ENCODE data around the gene LRATD1. TPM values are rescaled to one million over a fixed set of nuclear protein-coding genes. Genes with fewer than 3 reads are reported as not detected.
"Not testable (repeated sequence)": the region's sequence is repeated elsewhere in the genome, so short reads cannot be mapped to it uniquely, and the experiment has no call there.

The LRATD1 gene
- total RNA-seq, 1 donor from 2014 or later: 3.1 TPM

- H3K27me3 ChIP-seq (ENCODE audit: low read depth): peaks cover 10% of the 10 kb centered on the region
- H3K27ac ChIP-seq (replicated peaks): no peak overlapping the region
- H3K4me1 ChIP-seq: no peaks in the 10 kb centered on the region
- no peaks in the 10 kb centered on the region for H3K36me3 ChIP-seq
- no peaks in the 10 kb centered on the region for H3K9me3 ChIP-seq (replicated peaks)
- intact Hi-C loops (cut with micrococcal nuclease): no loop called here
- no peak for DNase-seq
- H3K4me3 ChIP-seq: no peak overlapping the region
- TF ChIP-seq CTCF (IDR thresholded peaks at IDR 0.05; ENCODE audit: borderline replicate concordance): no peak
Measured at GRCh38 chr2:14616342-14616741, 16.2 kb upstream of the LRATD1 start.

GRCh38 chr2:14616950-14617349 lies 15.6 kb upstream of the LRATD1 start:
- no peak for DNase-seq
- Histone ChIP-seq H3K27me3 (ENCODE audit: low read depth) (peaks cover 10% of the 10 kb centered on the region), H3K36me3 (no peaks in the 10 kb centered on the region), H3K4me3 (no peak overlapping the region), H3K9me3 (replicated peaks) (no peaks in the 10 kb centered on the region), H3K27ac (replicated peaks) (no peak overlapping the region), H3K4me1 (no peaks in the 10 kb centered on the region)
- TF ChIP-seq CTCF (IDR thresholded peaks at IDR 0.05; ENCODE audit: borderline replicate concordance): no peak
- intact Hi-C loops (cut with micrococcal nuclease): no loop called here

GRCh38 chr2:14619441-14619840 lies 13.1 kb upstream of the LRATD1 start:
- Histone ChIP-seq H3K36me3 (no peaks in the 10 kb centered on the region), H3K27me3 (ENCODE audit: low read depth) (peaks cover 19% of the 10 kb centered on the region), H3K4me1 (no peaks in the 10 kb centered on the region), H3K27ac (replicated peaks) (no peak overlapping the region), H3K9me3 (replicated peaks) (no peaks in the 10 kb centered on the region), H3K4me3 (no peak overlapping the region)
- no peak for DNase-seq
- no peak for TF ChIP-seq CTCF (IDR thresholded peaks at IDR 0.05; ENCODE audit: borderline replicate concordance)
- intact Hi-C loops (cut with micrococcal nuclease): no loop called here

GRCh38 chr2:14621114-14621513 lies 11.4 kb upstream of the LRATD1 start:
- no peak for TF ChIP-seq CTCF (IDR thresholded peaks at IDR 0.05; ENCODE audit: borderline replicate concordance)
- no peaks in the 10 kb centered on the region for H3K4me1 ChIP-seq
- no peak overlapping the region for H3K27ac ChIP-seq (replicated peaks)
- H3K4me3 ChIP-seq: no peak overlapping the region
- no peaks in the 10 kb centered on the region for H3K36me3 ChIP-seq
- intact Hi-C loops (cut with micrococcal nuclease): no loop called here
- DNase-seq: no peak
- H3K9me3 ChIP-seq (replicated peaks): no peaks in the 10 kb centered on the region
- peaks cover 35% of the 10 kb centered on the region for H3K27me3 ChIP-seq (ENCODE audit: low read depth)

- no peak for TF ChIP-seq CTCF (IDR thresholded peaks at IDR 0.05; ENCODE audit: borderline replicate concordance)
- Histone ChIP-seq H3K36me3 (no peaks in the 10 kb centered on the region), H3K27me3 (ENCODE audit: low read depth) (peaks cover 43% of the 10 kb centered on the region), H3K4me1 (no peaks in the 10 kb centered on the region), H3K9me3 (replicated peaks) (no peaks in the 10 kb centered on the region), H3K27ac (replicated peaks) (no peak overlapping the region), H3K4me3 (no peak overlapping the region)
- no peak for DNase-seq
- intact Hi-C loops (cut with micrococcal nuclease): no loop called here
Measured at GRCh38 chr2:14621906-14622549, 10.5 kb upstream of the LRATD1 start.

- H3K4me1 ChIP-seq; H3K27ac ChIP-seq (replicated peaks); H3K36me3 ChIP-seq; intact Hi-C loops (cut with micrococcal nuclease); DNase-seq; H3K4me3 ChIP-seq; H3K9me3 ChIP-seq (replicated peaks): not testable (repeated sequence)
- H3K27me3 ChIP-seq (ENCODE audit: low read depth): peaks cover 48% of the 10 kb centered on the region
Measured at GRCh38 chr2:14622550-14622939, 10.0 kb upstream of the LRATD1 start.

Data from left ventricle myocardium inferior (tissue), 1 donor.